Spleen (tissue), 7 donors: Measurements from ENCODE around the gene PLS1.

Source experiments
- CTCF ChIP-seq, 11 experiments: fragments of 200-600 bp in 7 of 11; fragments of 450-650 bp in 4 of 11; sonication (generic) in 4 of 11; IDR thresholded peaks in 8 of 11; conservative IDR thresholded peaks in 3 of 11; 1 replicate in 7 of 11; 2 replicates in 4 of 11; pipeline versions ENCODE4 v1.4.0 to v1.8.0; 2016 to 2021; ENCODE audit warnings: antibody characterized with exemption in 11 of 11, inconsistent platforms in 4 of 11, mild to moderate bottlenecking in 1 of 11
- POLR2AphosphoS5 ChIP-seq, 3 donors: sonication (generic); formaldehyde crosslinking; IDR thresholded peaks; one replicate each; pipeline ENCODE4 v1.5.1; 2017; ENCODE audit warnings: antibody characterized with exemption in 3 of 3
- donor health status: DM: no; HTN: no; CAD: no; lungs with moderate emphysema.
- donor health status: DM: no; HTN: no; CAD: no.
- donor health status: DM: no; HTN: no; CAD: no.

DNA sequence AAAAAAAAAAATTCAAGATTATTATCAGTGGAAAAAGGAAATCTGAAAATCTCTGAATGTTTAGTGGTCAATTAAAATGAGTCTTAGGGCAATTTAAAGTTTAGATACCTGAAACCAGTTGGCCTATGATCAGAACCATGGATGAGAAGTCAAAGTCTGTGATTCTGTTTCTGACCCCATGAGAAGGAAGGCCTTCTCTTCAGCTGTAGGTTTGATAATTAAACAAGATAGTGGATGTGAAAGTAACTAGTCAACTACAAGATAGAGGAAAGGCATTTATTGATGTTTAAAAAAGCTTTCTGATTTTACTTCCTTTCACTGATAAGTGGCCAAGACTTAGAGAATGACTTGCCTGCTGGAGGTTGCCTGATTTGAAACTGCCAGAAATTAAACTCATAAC lies 8.7 kb downstream of the PLS1 start:
- TF ChIP-seq CTCF (IDR thresholded peaks at IDR 0.05 in 8 of 11, conservative IDR thresholded peaks at IDR 0.05 in 3 of 11) (no peak), POLR2AphosphoS5 (IDR thresholded peaks at IDR 0.05) (no peak)
